HEK293T (cell line): Measurements from ENCODE around the gene GLRX3.

Experiments used
- ARNT ChIP-seq: fragments of 450-650 bp; IDR thresholded peaks from 2 replicates; pipeline ENCODE4 v1.6.1; 2017; ENCODE audit warnings: mild to moderate bottlenecking
- BHLHE40 ChIP-seq: fragments of 450-650 bp; IDR thresholded peaks from 2 replicates; pipeline ENCODE4 v1.6.1; 2016; ENCODE audit warnings: mild to moderate bottlenecking, moderate library complexity, borderline replicate concordance
- CTBP1 ChIP-seq: fragments of 450-650 bp; IDR thresholded peaks from 2 replicates; pipeline ENCODE4 v1.6.1; 2016; ENCODE audit warnings: borderline replicate concordance
- ELF4 ChIP-seq: fragments of 450-650 bp; IDR thresholded peaks from 2 replicates; pipeline ENCODE4 v1.6.1; 2017; ENCODE audit warnings: antibody characterized with exemption
- FOXA1 ChIP-seq: fragments of 450-650 bp; IDR thresholded peaks from 2 replicates; pipeline ENCODE4 v1.6.1; 2016; ENCODE audit warnings: mild to moderate bottlenecking
- FOXK2 ChIP-seq: fragments of 450-650 bp; IDR thresholded peaks from 2 replicates; pipeline ENCODE4 v1.6.1; 2016; ENCODE audit warnings: mild to moderate bottlenecking
- FOXM1 ChIP-seq: fragments of 450-650 bp; IDR thresholded peaks from 2 replicates; pipeline ENCODE4 v1.6.1; 2017; ENCODE audit warnings: mild to moderate bottlenecking, borderline replicate concordance
- HDGF ChIP-seq: fragments of 450-650 bp; IDR thresholded peaks from 2 replicates; pipeline ENCODE4 v1.6.1; 2017; ENCODE audit warnings: antibody characterized with exemption, borderline replicate concordance
- LEF1 ChIP-seq: fragments of 450-650 bp; IDR thresholded peaks from 2 replicates; pipeline ENCODE4 v1.6.1; 2017; ENCODE audit warnings: mild to moderate bottlenecking, borderline replicate concordance
- NFRKB ChIP-seq: fragments of 450-650 bp; IDR thresholded peaks from 2 replicates; pipeline ENCODE4 v1.6.1; 2016; ENCODE audit warnings: mild to moderate bottlenecking, moderate library complexity
- SP1 ChIP-seq: fragments of 450-650 bp; IDR thresholded peaks from 2 replicates; pipeline ENCODE4 v1.6.1; 2017
- SUZ12 ChIP-seq: fragments of 450-650 bp; IDR thresholded peaks from 2 replicates; pipeline ENCODE4 v1.6.1; 2016; ENCODE audit warnings: mild to moderate bottlenecking
- TARDBP ChIP-seq: fragments of 450-650 bp; IDR thresholded peaks from 2 replicates; pipeline ENCODE4 v1.6.1; 2016
- ZNF384 ChIP-seq: fragments of 450-650 bp; IDR thresholded peaks from 2 replicates; pipeline ENCODE4 v1.6.1; 2016

- TF ChIP-seq HDGF, result no peak
- TF ChIP-seq FOXA1, result no peak
- no peak for TF ChIP-seq SUZ12
- TF ChIP-seq SP1, result no peak
- TF ChIP-seq NFRKB, result no peak
- TF ChIP-seq FOXM1, result no peak
- no peak for TF ChIP-seq CTBP1
- TF ChIP-seq ARNT, result no peak
- no peak for TF ChIP-seq LEF1
- TF ChIP-seq FOXK2, result no peak
- no peak for TF ChIP-seq ZNF384
- no peak for TF ChIP-seq BHLHE40
- TF ChIP-seq TARDBP, result no peak
- TF ChIP-seq ELF4, result no peak
These were observed 27.1 kb upstream of the GLRX3 start for GRCh38 chr10:130108934-130109604.
